Spinal cord (tissue), 10 donors: ENCODE data around the gene SAXO2. TPM values are rescaled to one million over a fixed set of nuclear protein-coding genes. Genes with fewer than 3 reads are reported as not detected.
"Not testable (repeated sequence)": the region's sequence is repeated elsewhere in the genome, so short reads cannot be mapped to it uniquely, and the experiment has no call there.

Source experiments
- DNase-seq, 6 donors: peaks; one replicate each; pipeline versions ENCODE4 v3.0.0 to v3.0.0-alpha.2; 2013 to 2015; ENCODE audit warnings: low spot score in 6 of 6, low read depth in 4 of 6
- H3K27ac ChIP-seq: one replicate; pipeline ENCODE4 v1.5.1; 2013; ENCODE audit warnings: low read depth, low read length, control low read depth
- H3K27me3 ChIP-seq: one replicate; pipeline ENCODE4 v1.6.1; 2013; ENCODE audit warnings: low read length; ENCODE audit not compliant: control insufficient read depth, insufficient read depth
- H3K36me3 ChIP-seq: one replicate; pipeline ENCODE4 v1.6.1; 2013; ENCODE audit warnings: low read length; ENCODE audit not compliant: control insufficient read depth, insufficient read depth
- H3K4me1 ChIP-seq: one replicate; pipeline ENCODE4 v1.6.1; 2013; ENCODE audit warnings: low read length; ENCODE audit not compliant: control insufficient read depth, insufficient read depth
- H3K4me3 ChIP-seq: one replicate; pipeline ENCODE4 v1.5.1; 2013; ENCODE audit warnings: low read depth, low read length, control low read depth
- H3K9me3 ChIP-seq: one replicate; pipeline ENCODE4 v1.6.1; 2013; ENCODE audit warnings: low read length; ENCODE audit not compliant: control insufficient read depth, insufficient read depth
- WGBS: methylation state at CpG from one replicate; pipeline ENCODE4 v1.1.5; 2013; ENCODE audit warnings: missing lambda C conversion rate; ENCODE audit not compliant: insufficient coverage; 5-methylcytosine and 5-hydroxymethylcytosine counted together
- polyA plus RNA-seq, 2 donors: library from polyadenylated mRNA; unstranded; fragments of 120-200 nt; gene quantifications; one replicate each; pipeline ENCODE4 v1.2.1, GENCODE V29; 2013; ENCODE audit not compliant: insufficient read length in 2 of 2
- total RNA-seq, 2 donors: library from RNA; depleted of rRNA in 1 of 2; stranded (reverse); fragments of 120-200 nt in 1 of 2; fragments of >200 nt in 1 of 2; gene quantifications; one replicate each; pipeline versions ENCODE4 v1.2.3 to v1.2.4, GENCODE V29; 2013 to 2014
- donor health status: healthy.

SAXO2 gene
- total and polyA plus RNA-seq, 4 donors: 5.9 to 12.0 (median 9.4) TPM

- H3K27me3 ChIP-seq, H3K4me3 ChIP-seq, DNase-seq, H3K9me3 ChIP-seq, H3K27ac ChIP-seq, H3K36me3 ChIP-seq, H3K4me1 ChIP-seq: not testable (repeated sequence)
- WGBS: no CpG with 5 or more reads among the region's 5 CpGs
Observed at GRCh38 chr15:82243644-82244043, 19.0 kb upstream of the SAXO2 start.

GRCh38 chr15:82245956-82246355 lies 16.7 kb upstream of the SAXO2 start:
- H3K27me3 ChIP-seq, H3K9me3 ChIP-seq, H3K4me3 ChIP-seq, H3K4me1 ChIP-seq, H3K27ac ChIP-seq, DNase-seq, H3K36me3 ChIP-seq: not testable (repeated sequence)
- 88% methylated on average over 4 of the region's 5 CpGs for WGBS

DNA sequence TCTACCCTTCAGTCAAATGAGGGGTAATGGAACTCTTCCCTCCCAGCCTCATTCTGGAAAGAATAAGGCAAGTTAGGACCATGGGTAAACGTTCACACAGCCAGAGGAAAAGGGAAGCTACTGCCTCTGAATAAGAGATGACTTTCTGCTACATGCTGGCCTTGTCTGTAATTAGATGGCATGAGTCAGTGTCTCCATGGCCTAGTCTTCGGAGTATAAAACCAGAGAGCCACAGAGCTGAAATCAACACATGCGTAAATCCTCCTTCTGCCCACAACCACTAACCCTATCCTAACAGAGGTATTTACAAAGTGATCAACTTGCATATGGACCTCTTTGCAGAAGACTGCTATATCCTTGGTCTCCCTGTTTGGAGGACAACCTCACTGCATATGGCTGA lies 14.4 kb upstream of the SAXO2 start:
- H3K27ac ChIP-seq, H3K4me3 ChIP-seq, H3K9me3 ChIP-seq, H3K4me1 ChIP-seq, H3K36me3 ChIP-seq, DNase-seq, H3K27me3 ChIP-seq: not testable (repeated sequence)
- WGBS: 100% methylated on average over 2 of the region's 3 CpGs

DNA sequence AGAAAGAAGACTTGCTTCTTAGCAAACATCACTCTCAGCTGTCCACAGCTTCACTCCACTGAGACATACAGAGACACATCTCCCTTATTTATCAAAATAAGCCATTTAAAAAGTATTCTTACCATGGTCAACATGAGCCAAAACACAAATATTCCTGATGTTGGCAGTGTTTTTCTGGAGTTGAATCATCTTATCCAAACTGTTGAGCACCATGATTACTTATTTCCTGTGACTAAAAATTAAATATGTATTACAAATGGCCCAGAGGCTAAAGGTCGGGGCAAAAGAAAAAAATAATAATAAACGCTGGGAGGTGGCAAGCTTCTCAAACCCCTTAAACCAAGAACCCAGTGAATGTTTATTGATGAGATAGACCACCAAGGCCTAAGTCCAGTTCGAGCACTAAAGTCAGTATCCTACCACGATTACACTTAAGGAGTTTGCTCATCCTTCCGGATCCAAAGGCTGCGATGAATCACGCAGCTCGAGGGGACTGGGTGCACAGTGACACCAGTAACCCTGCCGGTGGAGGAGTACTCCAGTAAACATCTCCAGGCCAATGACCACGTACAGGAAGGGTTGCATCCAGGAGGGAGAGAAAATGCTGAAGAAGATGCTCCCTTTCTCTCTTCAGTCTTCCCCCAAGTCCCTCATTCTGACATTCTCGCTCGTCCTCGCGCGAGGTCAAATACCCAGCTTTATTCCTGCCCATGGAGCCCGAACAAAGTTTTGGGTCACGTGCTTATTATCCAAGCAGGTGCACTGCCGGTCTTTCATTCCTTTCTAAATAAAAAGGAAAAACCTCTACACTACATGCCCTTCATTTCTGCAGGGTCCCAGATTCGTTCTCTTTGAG lies 824 bp upstream of the SAXO2 start:
- peak in 3 of 6 donors; percentile 0 to 68 (median 2) for DNase-seq
- 0% methylated on average over 10 of the region's 19 CpGs for WGBS
- H3K4me1 ChIP-seq, H3K27me3 ChIP-seq, H3K9me3 ChIP-seq, H3K36me3 ChIP-seq: not testable (repeated sequence)
- Histone ChIP-seq H3K4me3 (peak overlapping the region; percentile 70), H3K27ac (peak overlapping the region; percentile 50)

- peak overlapping the region; percentile 70 for H3K4me3 ChIP-seq
- DNase-seq: peak in 1 of 6 donors; percentile 12
- H3K27me3 ChIP-seq: no peaks in the 10 kb centered on the region
- WGBS: 21% methylated on average over 2 of the region's 3 CpGs
- H3K9me3 ChIP-seq: no peaks in the 10 kb centered on the region
- H3K4me1 ChIP-seq: no peaks in the 10 kb centered on the region
- no peak overlapping the region for H3K27ac ChIP-seq
- H3K36me3 ChIP-seq: peaks cover under 1% of the 10 kb centered on the region
Observed at GRCh38 chr15:82263350-82263749, 732 bp downstream of the SAXO2 start.

DNA sequence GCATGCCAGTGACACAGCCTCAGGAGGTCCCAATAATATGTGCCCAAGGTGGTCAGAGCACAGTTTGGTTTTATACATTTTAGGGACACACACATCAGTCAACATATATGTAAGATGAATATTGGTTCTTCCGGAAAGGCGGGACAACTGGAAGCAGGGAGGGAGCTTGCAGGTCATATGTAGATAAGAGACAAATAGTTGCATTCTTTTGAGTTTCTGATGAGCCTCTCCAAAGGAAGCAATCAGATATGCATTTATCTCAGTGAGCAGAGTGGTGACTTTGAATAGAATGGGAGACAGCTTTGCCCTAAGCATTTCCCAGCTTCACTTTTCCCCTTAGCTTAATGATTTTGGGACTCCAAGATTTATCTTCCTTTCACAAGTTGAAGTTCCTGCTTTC lies 4.5 kb downstream of the SAXO2 start:
- DNase-seq, H3K4me1 ChIP-seq, H3K4me3 ChIP-seq, H3K27ac ChIP-seq, H3K9me3 ChIP-seq, H3K36me3 ChIP-seq, H3K27me3 ChIP-seq: not testable (repeated sequence)
- WGBS: 60% methylated on average over 1 of the region's 2 CpGs

DNA sequence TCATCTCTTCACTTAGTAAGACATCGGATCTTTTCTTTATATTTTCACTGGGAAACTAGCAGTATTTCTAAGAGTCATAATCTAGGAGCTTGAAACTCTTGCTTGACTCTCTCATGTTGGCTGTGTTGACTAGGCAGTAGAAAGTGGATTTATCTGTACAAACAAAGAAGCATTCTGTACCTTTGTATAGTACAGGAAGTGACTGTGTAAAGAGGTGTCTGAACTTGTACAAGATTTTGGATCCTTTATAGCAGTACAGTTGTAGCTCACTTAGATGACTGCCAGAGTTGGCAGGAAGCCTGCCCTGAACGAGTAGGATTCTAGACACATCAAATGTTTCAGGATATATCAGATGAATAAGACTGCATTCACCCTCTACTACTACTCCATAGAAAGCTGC lies 5.8 kb downstream of the SAXO2 start:
- not testable (repeated sequence) for H3K9me3 ChIP-seq, H3K27me3 ChIP-seq, DNase-seq, H3K36me3 ChIP-seq, H3K4me1 ChIP-seq, H3K4me3 ChIP-seq, H3K27ac ChIP-seq
- no CpG with 5 or more reads among the region's 2 CpGs for WGBS

- no peaks in the 10 kb centered on the region for H3K4me1 ChIP-seq
- DNase-seq: no peak
- peaks cover 7% of the 10 kb centered on the region for H3K9me3 ChIP-seq
- H3K36me3 ChIP-seq: peaks cover 2% of the 10 kb centered on the region
- H3K4me3 ChIP-seq: no peak overlapping the region
- H3K27me3 ChIP-seq: no peaks in the 10 kb centered on the region
- no peak overlapping the region for H3K27ac ChIP-seq
- WGBS: no CpG with 5 or more reads among the region's 2 CpGs
Observed at GRCh38 chr15:82272154-82272553, 9.5 kb downstream of the SAXO2 start.

DNA sequence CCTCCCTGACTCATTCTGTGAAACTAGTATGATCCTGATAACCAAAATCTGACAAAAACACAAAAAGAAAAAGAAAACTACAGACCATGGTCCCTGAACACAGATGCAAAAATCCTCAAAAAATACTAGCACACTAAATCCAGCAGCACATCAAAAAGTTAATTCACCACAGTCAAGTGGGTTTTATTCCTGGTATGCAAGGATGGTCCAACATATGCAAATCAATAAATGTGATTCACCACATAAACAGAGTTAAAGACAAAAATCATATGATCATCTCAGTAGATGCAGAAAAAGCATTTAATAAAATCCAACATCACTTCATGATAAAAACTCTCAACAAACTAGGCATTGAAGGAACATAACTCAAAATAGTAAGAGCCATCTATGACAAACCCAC lies 12.8 kb downstream of the SAXO2 start:
- no peaks in the 10 kb centered on the region for H3K27me3 ChIP-seq
- peaks cover 2% of the 10 kb centered on the region for H3K36me3 ChIP-seq
- DNase-seq: no peak
- H3K4me1 ChIP-seq: no peaks in the 10 kb centered on the region
- H3K9me3 ChIP-seq: peaks cover 7% of the 10 kb centered on the region
- H3K27ac ChIP-seq: no peak overlapping the region
- no peak overlapping the region for H3K4me3 ChIP-seq

DNA sequence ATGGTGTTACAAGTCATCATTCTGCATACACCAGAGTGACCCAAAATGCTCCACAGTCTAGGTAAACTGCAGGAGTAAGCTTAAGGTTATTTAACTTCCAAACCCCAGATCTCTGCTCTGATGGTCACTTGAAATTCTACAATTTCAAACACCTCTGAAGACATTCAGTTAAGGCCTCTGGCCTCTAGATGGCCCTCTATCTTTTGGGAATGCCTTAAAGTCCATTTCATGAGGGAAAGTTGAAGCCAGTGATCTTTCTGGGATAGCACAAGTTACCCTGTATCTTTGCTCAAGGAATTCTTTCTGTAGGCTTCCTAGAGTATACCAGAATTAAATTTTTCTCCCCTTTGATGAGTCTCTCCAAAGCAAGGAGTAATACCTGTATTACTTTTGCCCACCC lies 18.7 kb downstream of the SAXO2 start:
- H3K4me3 ChIP-seq, H3K36me3 ChIP-seq, H3K9me3 ChIP-seq, H3K4me1 ChIP-seq, H3K27me3 ChIP-seq, H3K27ac ChIP-seq, DNase-seq: not testable (repeated sequence)
